Activated CD4-positive, alpha-beta memory T cell treated with anti-CD3 and anti-CD28 coated beads, Interleukin-2, amount 10 ng/mL, durations not matched to agents 7 days and 5 days (primary cell): ENCODE data around the gene N4BP2L1. TPM values are rescaled to one million over a fixed set of nuclear protein-coding genes. Genes with fewer than 3 reads are reported as not detected.
"Not testable (repeated sequence)": the region's sequence is repeated elsewhere in the genome, so short reads cannot be mapped to it uniquely, and the experiment has no call there.

Experiments
- CTCF ChIA-PET: fragments of 350-600 bp; sonication (Branson Sonifier 250); formaldehyde crosslinking; loops from one replicate; lab custom pipeline; 2021; ENCODE audit warnings: antibody characterized with exemption, inconsistent platforms; lab: Charles Lee
- POLR2A ChIA-PET: fragments of 350-600 bp; sonication (Branson Sonifier 250); formaldehyde crosslinking; loops from one replicate; lab custom pipeline; 2021; ENCODE audit warnings: antibody characterized with exemption; lab: Charles Lee
- DNase-seq: peaks from one replicate; pipeline ENCODE4 v3.0.0-alpha.2; 2020
- H3K27ac Mint-ChIP-seq: one replicate; pipeline ENCODE4 v1.8.0; 2021; ENCODE audit warnings: mild to moderate bottlenecking, mixed read lengths
- H3K27me3 Mint-ChIP-seq: one replicate; pipeline ENCODE4 v1.8.0; 2021; ENCODE audit warnings: mixed read lengths
- H3K36me3 Mint-ChIP-seq: one replicate; pipeline ENCODE4 v1.8.0; 2021; ENCODE audit warnings: low read depth, mixed read lengths
- H3K4me1 Mint-ChIP-seq: one replicate; pipeline ENCODE4 v1.8.0; 2021; ENCODE audit warnings: mixed read lengths
- H3K4me3 Mint-ChIP-seq: one replicate; pipeline ENCODE4 v1.8.0; 2021; ENCODE audit warnings: mild to moderate bottlenecking, mixed read lengths
- H3K9me3 Mint-ChIP-seq: one replicate; pipeline ENCODE4 v1.8.0; 2021; ENCODE audit warnings: mixed read lengths
- total RNA-seq, 2 experiments: library from RNA; stranded (reverse); gene quantifications; one replicate each; pipeline ENCODE4 v1.2.3, GENCODE V29; 2021

N4BP2L1 gene
- total RNA-seq, 2 experiments from 2014 or later, result 29.9 to 33.8 TPM

DNA sequence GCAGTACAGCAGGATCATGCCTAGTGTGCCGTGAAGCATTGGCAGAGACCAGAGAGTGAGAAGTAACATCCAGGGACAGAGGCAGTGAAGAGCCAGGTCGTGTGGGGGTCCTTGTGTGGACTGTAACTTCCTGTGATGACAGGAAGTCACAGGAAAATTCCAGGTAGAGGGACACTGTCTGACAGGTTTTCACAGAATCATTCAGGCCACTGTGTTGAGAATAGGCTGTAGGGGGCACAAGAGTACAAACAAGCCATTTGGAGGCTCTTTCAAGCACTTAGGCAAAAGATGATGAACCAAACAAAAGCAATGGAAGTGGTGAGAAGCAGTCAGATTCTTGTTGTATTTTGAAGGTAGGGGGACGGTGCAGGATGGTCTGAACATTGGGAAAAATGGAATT is 46.4 kb downstream of the N4BP2L1 start:
- DNase-seq, result peak; percentile 30

DNA sequence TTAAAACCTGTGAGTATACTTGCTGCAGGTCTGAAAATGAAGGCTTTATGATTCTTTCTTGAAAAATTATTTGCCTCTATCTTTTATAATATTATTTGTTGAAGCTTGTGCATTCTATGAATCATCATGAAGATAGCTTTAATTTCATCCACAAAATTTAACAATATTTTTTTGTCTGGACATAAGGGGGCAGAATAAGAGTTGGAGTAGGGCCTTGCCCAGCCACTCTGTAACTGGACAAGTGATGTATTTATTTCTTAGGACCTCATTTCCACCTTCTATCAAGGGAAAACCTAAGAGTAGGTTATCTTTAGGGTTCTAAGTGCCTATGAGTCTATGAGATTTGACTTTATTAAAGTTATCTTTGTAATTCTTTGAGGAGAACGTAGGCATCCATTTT is 49.9 kb downstream of the N4BP2L1 start:
- Mint-ChIP-seq H3K9me3 (peaks cover 8% of the 10 kb centered on the region), H3K36me3 (peaks cover 28% of the 10 kb centered on the region), H3K4me3 (no peak overlapping the region), H3K27ac (no peak overlapping the region), H3K27me3 (no peaks in the 10 kb centered on the region), H3K4me1 (no peaks in the 10 kb centered on the region)
- no peak for DNase-seq
- CTCF ChIA-PET, result no interaction called here
- POLR2A ChIA-PET, result no interaction called here

More for the DNA sequence above, 46.4 kb downstream of the N4BP2L1 start:
- Mint-ChIP-seq H3K4me3 (no peak overlapping the region), H3K27ac (no peak overlapping the region), H3K27me3 (no peaks in the 10 kb centered on the region), H3K4me1 (no peaks in the 10 kb centered on the region), H3K9me3 (no peaks in the 10 kb centered on the region), H3K36me3 (peaks cover 6% of the 10 kb centered on the region)
- ChIA-PET POLR2A (no interaction called here), CTCF (interaction anchor here (0.6 to 3.5 kb wide), 5 partner anchors 15 to 319 kb away, joined by 3 to 20 read pairs (median 3); no protein-coding TSS in a partner anchor)

DNA sequence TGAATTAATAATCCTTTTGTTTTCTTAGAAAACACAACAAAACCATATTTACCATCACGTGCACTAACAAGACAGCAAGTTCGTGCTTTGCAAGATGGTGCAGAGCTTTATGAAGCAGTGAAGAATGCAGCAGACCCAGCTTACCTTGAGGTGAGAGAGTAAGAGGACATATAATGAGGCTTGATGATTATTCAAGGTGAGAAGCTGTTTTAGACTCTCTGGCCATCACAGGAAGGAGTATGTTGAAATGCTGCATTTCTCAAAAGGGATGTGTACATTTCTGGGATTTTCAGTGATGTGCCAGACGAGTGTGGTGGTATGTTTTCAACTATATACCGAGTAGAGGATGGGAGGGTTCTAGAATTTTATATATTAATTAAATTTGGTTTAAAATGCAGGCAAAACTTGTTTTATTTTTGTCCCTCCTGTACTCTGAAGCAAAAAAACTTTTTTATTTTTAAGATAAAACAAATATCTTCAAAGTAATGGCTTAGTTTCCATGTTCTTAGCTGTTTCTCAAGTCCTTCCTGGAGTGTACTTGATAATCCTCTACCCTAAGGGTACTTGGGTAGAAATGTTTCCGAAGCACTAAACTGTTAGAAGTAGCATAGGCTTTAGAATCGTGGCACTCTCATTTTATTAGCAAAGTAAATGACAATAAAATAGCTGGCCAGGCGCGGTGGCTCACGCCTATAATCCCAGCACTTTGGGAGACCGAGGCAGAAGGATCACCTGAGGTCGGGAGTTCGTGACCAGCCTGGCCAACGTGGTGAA is 51.1 kb downstream of the N4BP2L1 start:
- Mint-ChIP-seq H3K4me3 (no peak overlapping the region), H3K27me3 (no peaks in the 10 kb centered on the region), H3K4me1 (no peaks in the 10 kb centered on the region), H3K9me3 (peaks cover 14% of the 10 kb centered on the region), H3K27ac (no peak overlapping the region), H3K36me3 (peaks cover 38% of the 10 kb centered on the region)
- ChIA-PET POLR2A (no interaction called here), CTCF (interaction anchor here (0.7 to 0.8 kb wide), 3 partner anchors 18 to 902 kb away, joined by 3 read pairs; no protein-coding TSS in a partner anchor)
- no peak for DNase-seq

DNA sequence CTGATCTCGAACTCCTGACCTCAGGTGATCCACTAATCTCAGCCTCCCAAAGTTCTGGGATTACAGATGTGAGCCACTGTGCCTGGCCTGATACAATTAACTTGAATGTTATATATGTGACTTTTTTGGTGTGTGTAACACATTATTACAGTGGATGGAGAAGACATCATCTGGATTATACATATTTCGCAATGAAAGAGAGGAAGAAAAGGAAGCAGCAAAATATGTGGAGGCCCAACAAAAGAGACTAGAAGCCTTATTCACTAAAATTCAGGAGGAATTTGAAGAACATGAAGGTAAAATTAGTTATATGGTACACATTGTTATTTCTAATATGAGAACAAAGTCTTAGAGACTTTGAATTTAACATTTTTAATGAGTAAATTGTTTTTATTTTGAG is 57.1 kb downstream of the N4BP2L1 start:
- H3K27me3 Mint-ChIP-seq, result no peaks in the 10 kb centered on the region
- H3K27ac Mint-ChIP-seq, result no peak overlapping the region
- CTCF ChIA-PET, result no interaction called here
- H3K9me3 Mint-ChIP-seq, result peaks cover 14% of the 10 kb centered on the region
- DNase-seq, result no peak
- POLR2A ChIA-PET, result no interaction called here
- no peaks in the 10 kb centered on the region for H3K4me1 Mint-ChIP-seq
- H3K4me3 Mint-ChIP-seq, result no peak overlapping the region
- H3K36me3 Mint-ChIP-seq, result peaks cover 55% of the 10 kb centered on the region

DNA sequence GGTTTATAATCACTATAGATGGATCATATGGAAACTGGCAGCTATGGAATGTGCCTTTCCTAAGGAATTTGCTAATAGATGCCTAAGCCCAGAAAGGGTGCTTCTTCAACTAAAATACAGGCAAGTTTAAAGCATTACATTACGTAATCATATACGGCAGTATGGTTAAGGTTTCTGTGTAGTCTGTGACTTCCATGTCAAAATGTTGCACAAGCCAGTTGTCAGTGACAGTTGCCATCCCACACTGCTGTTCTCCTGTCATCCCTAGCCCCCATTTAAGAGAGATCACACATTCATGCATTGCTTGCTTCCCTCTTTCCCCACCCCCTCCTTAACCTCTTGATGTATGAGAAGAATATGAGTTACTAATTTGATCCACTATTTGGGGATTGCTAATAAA is 65.4 kb downstream of the N4BP2L1 start:
- POLR2A ChIA-PET, result no interaction called here
- H3K27me3 Mint-ChIP-seq, result no peaks in the 10 kb centered on the region
- no peaks in the 10 kb centered on the region for H3K4me1 Mint-ChIP-seq
- no peak overlapping the region for H3K4me3 Mint-ChIP-seq
- CTCF ChIA-PET, result no interaction called here
- DNase-seq, result no peak
- H3K36me3 Mint-ChIP-seq, result peaks cover 40% of the 10 kb centered on the region
- H3K27ac Mint-ChIP-seq, result no peak overlapping the region
- no peaks in the 10 kb centered on the region for H3K9me3 Mint-ChIP-seq

DNA sequence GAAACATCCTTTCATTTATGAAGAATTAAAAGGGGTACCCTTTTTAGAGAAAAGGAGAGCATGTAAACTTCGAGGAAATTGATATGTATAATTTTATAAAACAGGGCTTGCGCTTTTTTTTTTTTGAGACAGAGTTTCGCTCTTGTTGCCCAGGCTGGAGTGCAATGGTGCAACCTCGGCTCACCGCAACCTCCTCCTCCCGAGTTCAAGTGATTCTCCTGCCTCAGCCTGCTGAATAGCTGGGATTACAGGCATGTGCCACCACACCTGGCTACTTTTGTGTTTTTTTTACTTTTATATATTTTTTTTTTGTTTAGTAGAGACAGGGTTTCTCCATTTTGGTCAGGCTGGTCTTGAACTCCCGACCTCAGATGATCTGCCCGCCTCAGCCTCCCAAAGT is 72.0 kb downstream of the N4BP2L1 start:
- H3K9me3 Mint-ChIP-seq, POLR2A ChIA-PET, DNase-seq, H3K27me3 Mint-ChIP-seq, CTCF ChIA-PET, H3K27ac Mint-ChIP-seq, H3K4me3 Mint-ChIP-seq, H3K4me1 Mint-ChIP-seq: not testable (repeated sequence)
- H3K36me3 Mint-ChIP-seq, result peaks cover 27% of the 10 kb centered on the region

DNA sequence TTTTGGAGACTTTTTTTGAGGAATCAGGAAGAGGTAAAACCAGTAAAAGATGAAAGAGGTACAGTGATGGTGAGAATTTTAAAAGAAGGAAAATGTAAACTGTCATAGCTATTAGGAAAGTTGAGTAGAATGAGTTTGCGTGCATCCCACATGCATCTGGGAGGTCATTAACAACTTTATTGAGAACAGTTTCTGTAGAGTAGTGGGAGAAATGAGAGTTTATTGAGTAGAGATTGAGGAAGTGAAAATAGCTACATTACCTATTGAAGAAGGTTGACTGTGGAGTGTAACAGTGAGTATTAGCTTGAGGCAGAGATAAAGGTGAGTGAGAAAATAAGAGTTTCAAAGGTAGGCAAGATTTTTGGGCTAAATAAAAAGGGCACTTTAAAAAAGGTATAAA is 73.9 kb downstream of the N4BP2L1 start:
- POLR2A ChIA-PET, result no interaction called here
- no peak for DNase-seq

DNA sequence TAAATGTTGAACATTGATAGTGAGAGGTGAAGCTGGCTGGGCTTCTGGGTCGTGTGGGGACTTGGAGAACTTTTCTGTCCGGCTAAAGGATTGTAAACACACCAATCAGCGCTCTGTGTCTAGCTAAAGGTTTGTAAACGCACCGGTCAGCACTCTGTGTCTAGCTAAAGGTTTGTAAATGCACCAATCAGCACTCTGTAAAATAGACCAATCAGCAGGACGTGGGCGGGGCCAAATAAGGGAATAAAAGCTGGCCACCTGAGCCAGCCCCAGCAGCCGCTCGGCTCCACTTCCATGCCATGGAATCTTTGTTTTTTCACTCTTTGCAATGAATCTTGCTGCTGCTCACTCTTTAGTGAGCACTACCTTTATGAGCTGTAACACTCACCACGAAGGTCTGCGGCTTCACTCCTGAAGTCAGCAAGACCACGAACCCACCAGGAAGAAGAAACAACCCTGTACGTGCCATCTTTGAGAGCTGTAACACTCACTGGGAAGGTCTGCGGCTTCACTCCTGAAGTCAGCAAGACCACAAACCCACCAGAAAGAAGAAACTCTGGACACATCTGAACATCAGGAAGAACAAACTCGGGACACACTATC is 77.0 kb downstream of the N4BP2L1 start:
- H3K27ac Mint-ChIP-seq, H3K9me3 Mint-ChIP-seq, H3K4me3 Mint-ChIP-seq, CTCF ChIA-PET, H3K27me3 Mint-ChIP-seq, DNase-seq: not testable (repeated sequence)
- peaks cover 50% of the 10 kb centered on the region for H3K36me3 Mint-ChIP-seq
- POLR2A ChIA-PET, result interaction anchor here (1.6 kb wide), 1 partner anchor 36 kb away, joined by 5 read pairs; the partner anchor contains the start of genes BRCA2 and ZAR1L
- peaks cover 10% of the 10 kb centered on the region for H3K4me1 Mint-ChIP-seq

More for the DNA sequence above, 73.9 kb downstream of the N4BP2L1 start:
- no peaks in the 10 kb centered on the region for H3K9me3 Mint-ChIP-seq
- CTCF ChIA-PET, result no interaction called here
- peaks cover 2% of the 10 kb centered on the region for H3K4me1 Mint-ChIP-seq
- H3K27me3 Mint-ChIP-seq, result no peaks in the 10 kb centered on the region
- H3K4me3 Mint-ChIP-seq, result no peak overlapping the region
- H3K36me3 Mint-ChIP-seq, result peaks cover 39% of the 10 kb centered on the region
- no peak overlapping the region for H3K27ac Mint-ChIP-seq

Other genes starting within 250 kb of the N4BP2L1 start
- gene ZAR1L, start 112.8 kb downstream of the N4BP2L1 start, total RNA-seq, result not detected
- 10 to 100 TPM; 18.3 to 23.6 TPM for gene BRCA2, start 112.6 kb downstream of the N4BP2L1 start, total RNA-seq
- 100 to 1,000 TPM; 119 to 126 TPM for gene N4BP2L2, start 110.7 kb upstream of the N4BP2L1 start, total RNA-seq
- gene PDS5B, start 158.3 kb upstream of the N4BP2L1 start, total RNA-seq, result 10 to 100 TPM; 59.5 to 60.6 TPM